ENCODE measurements around the gene BCAR3.
"Not testable (repeated sequence)": the region's sequence is repeated elsewhere in the genome, so short reads cannot be mapped to it uniquely, and the experiment has no call there.

BCAR3 gene

GRCh38 chr1:93565496-93566206 is 116.0 kb downstream of the BCAR3 start:
- TF ChIP-seq ZNF274 (IDR thresholded peaks at IDR 0.05; ENCODE audit: low read depth, low read length), result no peak
- no peak overlapping the region for H3K4me3 ChIP-seq (ENCODE audit: low read length)

- no peak overlapping the region for H3K4me3 ChIP-seq (ENCODE audit: low read length)
- TF ChIP-seq ZNF274 (IDR thresholded peaks at IDR 0.05; ENCODE audit: low read depth, low read length), result no peak
These were observed 121.9 kb downstream of the BCAR3 start for GRCh38 chr1:93559695-93560094.

GRCh38 chr1:93559045-93559444 is 122.6 kb downstream of the BCAR3 start:
- no peak for TF ChIP-seq ZNF274 (IDR thresholded peaks at IDR 0.05; ENCODE audit: low read depth, low read length)
- no peak overlapping the region for H3K4me3 ChIP-seq (ENCODE audit: low read length)

DNA sequence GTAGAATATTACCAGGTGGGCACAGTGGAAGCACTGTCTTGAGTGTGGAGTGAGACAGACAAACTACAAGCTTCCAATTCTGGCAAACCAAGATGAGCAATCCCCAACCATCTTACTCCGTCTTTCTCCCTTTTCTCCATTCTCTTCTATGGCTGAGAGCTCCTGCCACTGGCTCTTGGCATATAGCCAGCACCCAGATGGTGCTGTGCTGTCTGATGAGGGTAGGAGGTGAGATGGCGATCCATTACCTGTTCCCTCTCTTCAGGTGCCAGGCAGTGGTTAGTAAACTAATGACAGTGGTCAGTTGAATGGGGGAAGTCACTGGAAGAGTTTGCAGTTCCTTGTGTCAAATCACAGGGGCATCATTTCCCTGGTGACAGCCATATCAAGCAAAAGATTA is 125.3 kb downstream of the BCAR3 start:
- no peak overlapping the region for H3K4me3 ChIP-seq (ENCODE audit: low read length)
- no peak for TF ChIP-seq ZNF274 (IDR thresholded peaks at IDR 0.05; ENCODE audit: low read depth, low read length)

DNA sequence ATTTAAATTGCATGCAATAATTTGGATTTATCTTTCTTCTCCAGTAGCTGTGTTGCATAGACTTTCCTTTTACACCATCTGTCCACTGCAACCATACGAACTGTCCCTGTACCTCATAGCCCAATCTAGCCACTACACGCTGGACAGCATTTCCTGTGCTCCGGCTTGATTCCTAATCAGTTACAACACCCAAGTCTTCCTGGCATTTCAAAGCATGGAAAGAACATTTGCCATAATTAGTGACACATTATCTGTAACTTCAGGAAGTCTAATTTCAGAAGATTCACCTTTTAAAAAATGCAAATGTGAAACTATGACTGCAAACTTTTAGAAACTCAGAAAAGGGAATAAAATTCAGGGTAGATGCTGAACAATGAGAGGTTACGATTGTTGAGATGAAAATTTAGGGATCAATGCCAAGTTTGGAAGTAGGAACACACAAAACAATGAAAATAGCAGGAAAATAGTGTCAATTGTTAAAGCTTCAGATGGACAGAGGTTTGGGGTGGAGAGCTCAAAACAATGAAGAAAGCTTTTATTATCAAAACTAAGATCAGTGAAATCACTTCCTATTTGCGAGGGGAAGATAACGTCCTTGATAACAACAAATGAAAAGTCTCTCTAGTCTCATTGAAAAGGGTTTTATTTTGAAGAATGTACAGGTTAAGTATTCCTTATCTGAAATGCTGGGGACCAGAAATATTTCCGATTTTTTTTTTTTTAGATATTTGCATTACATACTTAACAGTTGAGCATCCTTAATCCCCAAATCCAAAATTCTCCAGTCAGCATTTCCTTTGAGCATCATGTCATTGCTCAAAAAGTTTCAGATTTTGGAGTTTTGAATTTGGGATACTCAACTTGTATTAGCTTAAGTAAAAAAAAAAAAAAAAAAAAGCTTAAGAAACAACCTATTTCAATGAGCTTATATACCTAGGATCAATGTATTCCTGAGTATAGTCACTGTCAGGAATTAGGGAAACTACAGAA is 126.5 kb downstream of the BCAR3 start:
- TF ChIP-seq ZNF274 (IDR thresholded peaks at IDR 0.05; ENCODE audit: low read depth, low read length), result no peak
- H3K4me3 ChIP-seq (ENCODE audit: low read length), result no peak overlapping the region

GRCh38 chr1:93553886-93554490 is 127.6 kb downstream of the BCAR3 start:
- H3K4me3 ChIP-seq (ENCODE audit: low read length), result not testable (repeated sequence)

DNA sequence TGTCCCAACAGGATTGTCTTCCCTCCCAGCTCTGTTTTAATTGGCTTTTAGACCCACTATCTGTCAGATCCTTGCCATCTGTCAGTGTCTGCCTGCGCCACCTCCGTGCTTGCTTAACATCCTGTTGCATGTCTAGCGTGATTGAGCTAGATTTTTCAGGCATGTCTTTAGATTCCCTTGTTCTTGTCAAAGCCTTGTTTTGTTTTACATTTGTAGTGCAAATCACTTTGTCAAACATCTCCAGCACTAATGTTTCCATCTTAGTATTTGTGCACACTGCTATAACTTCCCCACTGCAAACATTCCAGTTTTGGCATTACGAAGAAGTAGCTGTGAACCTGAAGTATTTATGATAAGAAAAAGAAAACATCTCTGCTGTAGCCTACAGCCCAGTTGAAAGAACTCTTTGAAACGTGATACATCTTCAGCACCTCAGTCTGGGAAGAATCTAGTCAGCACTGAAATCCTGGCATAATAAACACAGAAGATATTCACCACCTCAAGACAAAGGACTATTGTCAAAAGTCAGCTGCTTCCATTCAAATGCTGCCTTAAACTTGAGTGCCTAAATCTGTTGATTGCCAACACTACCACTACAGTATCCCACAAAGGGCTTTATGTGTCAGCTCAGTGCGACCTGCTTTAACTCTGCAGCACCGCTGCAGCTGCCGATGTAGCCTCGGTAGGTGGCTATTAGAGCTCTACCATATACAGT is 128.7 kb downstream of the BCAR3 start:
- H3K4me3 ChIP-seq (ENCODE audit: low read length), result no peak overlapping the region
- no peak for TF ChIP-seq ZNF274 (IDR thresholded peaks at IDR 0.05; ENCODE audit: low read depth, low read length)

GRCh38 chr1:93549811-93550210 is 131.8 kb downstream of the BCAR3 start:
- H3K4me3 ChIP-seq (ENCODE audit: low read length), result no peak overlapping the region
- TF ChIP-seq ZNF274 (IDR thresholded peaks at IDR 0.05; ENCODE audit: low read depth, low read length), result no peak

GRCh38 chr1:93549131-93549530 is 132.5 kb downstream of the BCAR3 start:
- no peak for TF ChIP-seq ZNF274 (IDR thresholded peaks at IDR 0.05; ENCODE audit: low read depth, low read length)
- no peak overlapping the region for H3K4me3 ChIP-seq (ENCODE audit: low read length)

GRCh38 chr1:93546162-93546863 is 135.3 kb downstream of the BCAR3 start:
- TF ChIP-seq ZNF274 (IDR thresholded peaks at IDR 0.05; ENCODE audit: low read depth, low read length), result no peak
- H3K4me3 ChIP-seq (ENCODE audit: low read length), result no peak overlapping the region

DNA sequence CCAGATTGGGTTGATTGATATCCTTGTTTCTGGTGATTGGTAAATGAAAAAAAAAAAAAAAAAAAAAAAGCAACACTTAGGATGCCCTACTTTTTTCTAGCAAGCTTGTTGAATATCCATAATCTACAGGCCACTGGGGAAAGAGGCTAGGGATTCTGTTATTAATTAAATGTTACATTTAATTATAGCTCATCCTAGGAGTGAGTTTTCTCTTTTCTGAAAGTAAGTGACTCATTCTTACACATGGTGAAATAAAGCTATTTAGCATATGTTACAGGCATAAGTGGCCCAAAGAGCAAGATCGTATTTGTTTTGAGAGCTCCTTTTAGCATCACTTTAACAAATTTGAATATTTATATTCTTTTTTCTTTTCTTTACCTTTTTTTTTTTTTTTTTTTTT is 139.2 kb downstream of the BCAR3 start:
- H3K4me3 ChIP-seq (ENCODE audit: low read length), result no peak overlapping the region
- TF ChIP-seq ZNF274 (IDR thresholded peaks at IDR 0.05; ENCODE audit: low read depth, low read length), result no peak

DNA sequence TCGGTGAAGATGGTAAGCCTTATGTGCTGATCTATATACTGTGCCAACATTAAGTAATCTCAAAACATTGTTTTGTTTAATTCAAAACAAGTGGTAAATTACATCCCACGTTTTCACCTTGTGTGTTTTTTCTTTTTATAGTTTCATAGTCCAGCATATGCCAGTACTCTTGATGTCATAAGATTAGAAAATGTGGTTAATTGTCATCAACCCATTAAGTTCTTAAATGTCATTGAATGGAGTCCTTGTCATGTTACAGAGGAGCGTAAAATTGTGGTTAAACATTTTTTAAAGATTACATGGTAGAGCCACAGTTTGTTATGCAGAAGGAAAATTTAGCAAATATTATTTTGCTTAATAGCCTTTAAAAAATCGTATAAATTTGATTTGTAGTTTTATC is 140.6 kb downstream of the BCAR3 start:
- no peak for TF ChIP-seq ZNF274 (IDR thresholded peaks at IDR 0.05; ENCODE audit: low read depth, low read length)

DNA sequence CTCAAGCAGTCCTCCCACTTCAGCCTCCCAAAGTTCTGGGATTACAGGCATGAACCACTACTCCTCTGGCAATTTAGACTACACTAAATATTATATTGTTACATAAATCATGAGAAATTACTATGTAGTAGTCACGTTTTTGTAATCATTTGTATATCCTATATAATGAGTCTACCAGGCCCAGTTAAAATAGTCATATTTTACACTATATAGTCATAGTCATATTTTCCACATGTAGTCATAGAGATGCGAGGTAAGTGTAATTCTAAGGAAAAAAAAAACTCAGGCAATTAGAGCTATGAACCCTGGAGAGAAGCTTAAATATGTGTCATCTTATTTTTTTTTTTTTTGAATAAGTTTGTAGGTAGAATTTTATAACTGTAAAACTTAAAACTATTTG is 143.7 kb downstream of the BCAR3 start:
- no peak for TF ChIP-seq ZNF274 (IDR thresholded peaks at IDR 0.05; ENCODE audit: low read depth, low read length)
- H3K4me3 ChIP-seq (ENCODE audit: low read length), result no peak overlapping the region

More for the DNA sequence above, 140.6 kb downstream of the BCAR3 start:
- H3K4me3 ChIP-seq (ENCODE audit: low read length), result no peak overlapping the region

All from GM08714 (cell line).